Measurements from ENCODE around the gene C12orf50. TPM values are rescaled to one million over a fixed set of nuclear protein-coding genes. Genes with fewer than 3 reads are reported as not detected.

The C12orf50 gene
- total and polyA plus RNA-seq, 2 of the 13 experiments (the other 11 are each of a cell fraction or from before 2014, with no cell fraction given), result not detected

DNA sequence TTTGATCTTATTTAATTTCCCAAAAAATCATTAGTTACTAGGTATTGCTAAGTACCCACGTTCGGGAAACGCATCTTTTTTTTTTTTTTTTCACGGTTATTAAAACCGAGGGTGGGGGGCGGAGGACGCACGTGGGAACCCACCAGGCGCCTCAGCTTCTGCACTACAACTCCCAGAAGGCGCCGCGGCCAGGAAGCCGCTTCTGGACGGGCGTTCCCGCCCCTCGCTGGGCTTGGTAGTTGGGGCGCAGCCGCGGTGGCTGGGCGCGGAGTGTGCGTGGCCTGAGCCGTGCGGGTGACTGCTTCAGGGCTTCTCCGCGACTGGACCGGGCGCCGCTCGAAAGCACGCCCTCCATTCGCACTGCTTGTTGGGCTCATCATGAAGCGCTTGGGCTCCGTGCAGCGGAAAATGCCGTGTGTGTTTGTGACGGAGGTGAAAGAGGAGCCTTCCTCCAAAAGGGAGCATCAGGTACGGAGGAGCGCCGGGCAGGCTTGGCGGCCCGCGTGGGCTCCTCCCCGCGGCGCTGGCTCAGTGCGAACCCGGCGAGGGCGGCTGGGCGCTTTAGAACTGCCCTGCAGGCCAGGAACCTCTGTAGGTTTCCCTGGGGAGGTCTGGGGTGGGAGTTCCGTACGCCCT is 6.2 kb upstream of the C12orf50 start (continued):
- TF ChIP-seq PHF8 (CRISPR knock-in tag; IDR thresholded peaks at IDR 0.05), result peak; percentile 99
- no peak for TF ChIP-seq FLYWCH1 (CRISPR knock-in tag; IDR thresholded peaks at IDR 0.05)
- TF ChIP-seq ZNF589 (CRISPR knock-in tag; conservative IDR thresholded peaks at IDR 0.05), result no peak
- TF ChIP-seq CENPT (CRISPR knock-in tag; IDR thresholded peaks at IDR 0.05; ENCODE audit: low read depth), result no peak
- TF ChIP-seq, protein P1, sequence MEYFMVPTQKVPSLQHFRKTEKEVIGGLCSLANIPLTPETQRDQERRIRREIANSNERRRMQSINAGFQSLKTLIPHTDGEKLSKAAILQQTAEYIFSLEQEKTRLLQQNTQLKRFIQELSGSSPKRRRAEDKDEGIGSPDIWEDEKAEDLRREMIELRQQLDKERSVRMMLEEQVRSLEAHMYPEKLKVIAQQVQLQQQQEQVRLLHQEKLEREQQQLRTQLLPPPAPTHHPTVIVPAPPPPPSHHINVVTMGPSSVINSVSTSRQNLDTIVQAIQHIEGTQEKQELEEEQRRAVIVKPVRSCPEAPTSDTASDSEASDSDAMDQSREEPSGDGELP (IDR thresholded peaks at IDR 0.05; ENCODE audit: borderline replicate concordance, low read depth), result no peak
- TF ChIP-seq, protein P2, sequence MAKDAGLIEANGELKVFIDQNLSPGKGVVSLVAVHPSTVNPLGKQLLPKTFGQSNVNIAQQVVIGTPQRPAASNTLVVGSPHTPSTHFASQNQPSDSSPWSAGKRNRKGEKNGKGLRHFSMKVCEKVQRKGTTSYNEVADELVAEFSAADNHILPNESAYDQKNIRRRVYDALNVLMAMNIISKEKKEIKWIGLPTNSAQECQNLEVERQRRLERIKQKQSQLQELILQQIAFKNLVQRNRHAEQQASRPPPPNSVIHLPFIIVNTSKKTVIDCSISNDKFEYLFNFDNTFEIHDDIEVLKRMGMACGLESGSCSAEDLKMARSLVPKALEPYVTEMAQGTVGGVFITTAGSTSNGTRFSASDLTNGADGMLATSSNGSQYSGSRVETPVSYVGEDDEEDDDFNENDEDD (CRISPR knock-in tag; IDR thresholded peaks at IDR 0.05; ENCODE audit: borderline replicate concordance), result peak; percentile 89
- TF ChIP-seq, protein P3, sequence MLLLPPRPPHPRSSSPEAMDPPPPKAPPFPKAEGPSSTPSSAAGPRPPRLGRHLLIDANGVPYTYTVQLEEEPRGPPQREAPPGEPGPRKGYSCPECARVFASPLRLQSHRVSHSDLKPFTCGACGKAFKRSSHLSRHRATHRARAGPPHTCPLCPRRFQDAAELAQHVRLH (CRISPR knock-in tag; IDR thresholded peaks at IDR 0.05; ENCODE audit: borderline replicate concordance, low read depth), result 0 out of 2 replicates have a peak, but pooled peaks have one; percentile 50
- TF ChIP-seq ZNF441 (CRISPR knock-in tag; IDR thresholded peaks at IDR 0.05; ENCODE audit: borderline replicate concordance), result peak; percentile 49; the same call in 1 of the 2 replicates
- TF ChIP-seq, protein P4, sequence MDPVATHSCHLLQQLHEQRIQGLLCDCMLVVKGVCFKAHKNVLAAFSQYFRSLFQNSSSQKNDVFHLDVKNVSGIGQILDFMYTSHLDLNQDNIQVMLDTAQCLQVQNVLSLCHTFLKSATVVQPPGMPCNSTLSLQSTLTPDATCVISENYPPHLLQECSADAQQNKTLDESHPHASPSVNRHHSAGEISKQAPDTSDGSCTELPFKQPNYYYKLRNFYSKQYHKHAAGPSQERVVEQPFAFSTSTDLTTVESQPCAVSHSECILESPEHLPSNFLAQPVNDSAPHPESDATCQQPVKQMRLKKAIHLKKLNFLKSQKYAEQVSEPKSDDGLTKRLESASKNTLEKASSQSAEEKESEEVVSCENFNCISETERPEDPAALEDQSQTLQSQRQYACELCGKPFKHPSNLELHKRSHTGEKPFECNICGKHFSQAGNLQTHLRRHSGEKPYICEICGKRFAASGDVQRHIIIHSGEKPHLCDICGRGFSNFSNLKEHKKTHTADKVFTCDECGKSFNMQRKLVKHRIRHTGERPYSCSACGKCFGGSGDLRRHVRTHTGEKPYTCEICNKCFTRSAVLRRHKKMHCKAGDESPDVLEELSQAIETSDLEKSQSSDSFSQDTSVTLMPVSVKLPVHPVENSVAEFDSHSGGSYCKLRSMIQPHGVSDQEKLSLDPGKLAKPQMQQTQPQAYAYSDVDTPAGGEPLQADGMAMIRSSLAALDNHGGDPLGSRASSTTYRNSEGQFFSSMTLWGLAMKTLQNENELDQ (CRISPR knock-in tag; IDR thresholded peaks at IDR 0.05; ENCODE audit: borderline replicate concordance), result no peak
- TF ChIP-seq ASH2L (IDR thresholded peaks at IDR 0.05; ENCODE audit: insufficient read length, low read depth, low read length), result peak; percentile 92
- TF ChIP-seq ZBTB42 (CRISPR knock-in tag; IDR thresholded peaks at IDR 0.05), result 0 out of 2 replicates have a peak, but pooled peaks have one; percentile 58
- TF ChIP-seq PCBP1 (IDR thresholded peaks at IDR 0.05; ENCODE audit: borderline replicate concordance, low read depth, low read length), result no peak
- no peak for TF ChIP-seq ZNF660 (CRISPR knock-in tag; IDR thresholded peaks at IDR 0.05; ENCODE audit: borderline replicate concordance, low read depth)
- peak; percentile 99 for TF ChIP-seq THAP11 (CRISPR knock-in tag; IDR thresholded peaks at IDR 0.05)
- TF ChIP-seq ARID2 (CRISPR knock-in tag; IDR thresholded peaks at IDR 0.05; ENCODE audit: borderline replicate concordance), result no peak
- no peak for TF ChIP-seq PITX1 (CRISPR knock-in tag; IDR thresholded peaks at IDR 0.05)
- TF ChIP-seq ATF7-NPFF (CRISPR knock-in tag; IDR thresholded peaks at IDR 0.05; ENCODE audit: low read depth), result peak; percentile 57; the same call in 1 of the 2 replicates
- no peak for TF ChIP-seq NONO (IDR thresholded peaks at IDR 0.05)
- peak; percentile 78; the same call in 1 of the 2 replicates for TF ChIP-seq NONO (CRISPR knock-in tag; conservative IDR thresholded peaks at IDR 0.05)
- peak; percentile 97 for TF ChIP-seq NRL (CRISPR knock-in tag; IDR thresholded peaks at IDR 0.05; ENCODE audit: borderline replicate concordance)
- TF ChIP-seq ZNF383 (CRISPR knock-in tag; IDR thresholded peaks at IDR 0.05; ENCODE audit: borderline replicate concordance), result no peak
- TF ChIP-seq TOE1 (CRISPR knock-in tag; IDR thresholded peaks at IDR 0.05), result no peak
- TF ChIP-seq SYNCRIP (IDR thresholded peaks at IDR 0.05; ENCODE audit: insufficient read depth, low read depth, low read length), result no peak
- TF ChIP-seq AGO2 (optimal IDR thresholded peaks at IDR 0.05; ENCODE audit: low read depth, low read length), result peak; percentile 60
- peak; percentile 68; the same call in 1 of the 2 replicates for TF ChIP-seq KDM5B (CRISPR knock-in tag; IDR thresholded peaks at IDR 0.05; ENCODE audit: borderline replicate concordance)
- TF ChIP-seq SCMH1 (CRISPR knock-in tag; IDR thresholded peaks at IDR 0.05; ENCODE audit: borderline replicate concordance), result no peak
